Adrenal gland (tissue), 5 donors: ENCODE results near the gene MDM1.

Source experiments
- POLR2A ChIP-seq, 2 donors: fragments of 450-650 bp; IDR thresholded peaks; one replicate each; pipeline ENCODE4 v1.6.1; 2017; ENCODE audit warnings: antibody characterized with exemption in 2 of 2, mild to moderate bottlenecking in 2 of 2, moderate library complexity in 1 of 2
- TF ChIP-seq, protein P1 (sequence below), 6 experiments: fragments of 450-650 bp in 4 of 6; fragments of 200-600 bp in 2 of 6; sonication (generic) in 1 of 6; IDR thresholded peaks; 1 replicate in 5 of 6; 2 replicates in 1 of 6; pipeline versions ENCODE4 v1.5.1 to v1.8.0; 2016 to 2021; ENCODE audit warnings: antibody characterized with exemption in 6 of 6, mild to moderate bottlenecking in 2 of 6, moderate library complexity in 1 of 6
- donor health status: DM: no; HTN: no; CAD: no.

DNA sequence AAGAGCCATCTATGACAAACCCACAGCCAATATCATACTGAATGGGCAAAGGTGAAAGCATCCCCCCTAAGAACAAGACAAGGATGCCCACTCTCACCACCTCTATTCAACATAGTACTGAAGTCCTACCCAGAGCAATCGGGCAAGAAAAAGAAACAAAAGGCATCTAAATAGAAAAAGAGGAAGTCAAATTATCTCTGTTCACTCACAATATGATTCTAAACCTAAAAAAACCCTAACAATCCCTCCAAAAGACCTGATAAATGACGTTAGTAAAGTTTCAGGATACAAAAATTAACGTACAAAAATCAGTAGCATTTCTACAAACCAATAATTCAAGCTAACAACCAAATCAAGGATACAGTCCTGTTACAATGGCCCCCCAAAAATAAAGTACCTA, 26.9 kb downstream of the MDM1 start:
- TF ChIP-seq, protein P1, sequence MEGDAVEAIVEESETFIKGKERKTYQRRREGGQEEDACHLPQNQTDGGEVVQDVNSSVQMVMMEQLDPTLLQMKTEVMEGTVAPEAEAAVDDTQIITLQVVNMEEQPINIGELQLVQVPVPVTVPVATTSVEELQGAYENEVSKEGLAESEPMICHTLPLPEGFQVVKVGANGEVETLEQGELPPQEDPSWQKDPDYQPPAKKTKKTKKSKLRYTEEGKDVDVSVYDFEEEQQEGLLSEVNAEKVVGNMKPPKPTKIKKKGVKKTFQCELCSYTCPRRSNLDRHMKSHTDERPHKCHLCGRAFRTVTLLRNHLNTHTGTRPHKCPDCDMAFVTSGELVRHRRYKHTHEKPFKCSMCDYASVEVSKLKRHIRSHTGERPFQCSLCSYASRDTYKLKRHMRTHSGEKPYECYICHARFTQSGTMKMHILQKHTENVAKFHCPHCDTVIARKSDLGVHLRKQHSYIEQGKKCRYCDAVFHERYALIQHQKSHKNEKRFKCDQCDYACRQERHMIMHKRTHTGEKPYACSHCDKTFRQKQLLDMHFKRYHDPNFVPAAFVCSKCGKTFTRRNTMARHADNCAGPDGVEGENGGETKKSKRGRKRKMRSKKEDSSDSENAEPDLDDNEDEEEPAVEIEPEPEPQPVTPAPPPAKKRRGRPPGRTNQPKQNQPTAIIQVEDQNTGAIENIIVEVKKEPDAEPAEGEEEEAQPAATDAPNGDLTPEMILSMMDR (IDR thresholded peaks at IDR 0.05), result no peak
- TF ChIP-seq POLR2A (IDR thresholded peaks at IDR 0.05), result no peak
